Osteocyte (in vitro differentiated cells): ENCODE data around the gene ACBD7. TPM values are rescaled to one million over a fixed set of nuclear protein-coding genes. Genes with fewer than 3 reads are reported as not detected.

Source experiments
- DNase-seq: peaks from one replicate; pipeline ENCODE4 v3.0.0; 2021; ENCODE audit warnings: mixed read lengths; ENCODE audit not compliant: unreplicated experiment; ENCODE audit errors: extremely low spot score
- H3K27ac Mint-ChIP-seq: one replicate; pipeline ENCODE4 v1.8.0; 2021; ENCODE audit warnings: mild to moderate bottlenecking, mixed read lengths; ENCODE audit not compliant: unreplicated experiment
- H3K27me3 Mint-ChIP-seq: one replicate; pipeline ENCODE4 v1.8.0; 2021; ENCODE audit warnings: mixed read lengths; ENCODE audit not compliant: unreplicated experiment
- H3K36me3 Mint-ChIP-seq: one replicate; pipeline ENCODE4 v1.8.0; 2021; ENCODE audit warnings: mixed read lengths; ENCODE audit not compliant: unreplicated experiment
- H3K4me1 Mint-ChIP-seq: one replicate; pipeline ENCODE4 v1.8.0; 2021; ENCODE audit warnings: mixed read lengths; ENCODE audit not compliant: unreplicated experiment
- H3K4me3 Mint-ChIP-seq: one replicate; pipeline ENCODE4 v1.8.0; 2021; ENCODE audit warnings: mild to moderate bottlenecking, moderate library complexity, mixed read lengths; ENCODE audit not compliant: unreplicated experiment
- H3K9me3 Mint-ChIP-seq: one replicate; pipeline ENCODE4 v1.8.0; 2021; ENCODE audit warnings: mixed read lengths; ENCODE audit not compliant: unreplicated experiment
- CTCF ChIP-seq: fragments of 200-600 bp; sonication (generic); IDR thresholded peaks from 2 replicates; pipeline ENCODE4 v1.5.0; 2021; ENCODE audit warnings: antibody characterized with exemption, mild to moderate bottlenecking, moderate library complexity
- total RNA-seq: library from RNA; stranded (reverse); gene quantifications from 2 replicates; pipeline ENCODE4 v1.2.1, GENCODE V29; 2021

ACBD7 gene
- total RNA-seq, 1 donor from 2014 or later: 0.86 TPM

GRCh38 chr10:15106352-15107013, 17.9 kb upstream of the ACBD7 start:
- peak overlapping the region; percentile 72 for H3K27ac Mint-ChIP-seq
- H3K4me1 Mint-ChIP-seq: peaks cover 14% of the 10 kb centered on the region
- H3K27me3 Mint-ChIP-seq: no peaks in the 10 kb centered on the region
- H3K9me3 Mint-ChIP-seq: no peaks in the 10 kb centered on the region
- peak; percentile 91 for DNase-seq
- TF ChIP-seq CTCF: peak; percentile 96
- no peak overlapping the region for H3K4me3 Mint-ChIP-seq
- peaks cover 25% of the 10 kb centered on the region for H3K36me3 Mint-ChIP-seq

- DNase-seq: no peak
- no peak for TF ChIP-seq CTCF
- H3K36me3 Mint-ChIP-seq: peaks cover 24% of the 10 kb centered on the region
- peaks cover 19% of the 10 kb centered on the region for H3K4me1 Mint-ChIP-seq
- no peak overlapping the region for H3K4me3 Mint-ChIP-seq
- no peaks in the 10 kb centered on the region for H3K27me3 Mint-ChIP-seq
- H3K27ac Mint-ChIP-seq: no peak overlapping the region
- H3K9me3 Mint-ChIP-seq: no peaks in the 10 kb centered on the region
Measured at GRCh38 chr10:15103513-15103912, 14.9 kb upstream of the ACBD7 start.

GRCh38 chr10:15099886-15100285, 11.3 kb upstream of the ACBD7 start:
- Mint-ChIP-seq H3K27me3 (no peaks in the 10 kb centered on the region), H3K4me1 (peaks cover 18% of the 10 kb centered on the region), H3K36me3 (peaks cover 11% of the 10 kb centered on the region), H3K27ac (peak overlapping the region; percentile 23), H3K4me3 (no peak overlapping the region), H3K9me3 (no peaks in the 10 kb centered on the region)
- no peak for TF ChIP-seq CTCF
- no peak for DNase-seq

DNA sequence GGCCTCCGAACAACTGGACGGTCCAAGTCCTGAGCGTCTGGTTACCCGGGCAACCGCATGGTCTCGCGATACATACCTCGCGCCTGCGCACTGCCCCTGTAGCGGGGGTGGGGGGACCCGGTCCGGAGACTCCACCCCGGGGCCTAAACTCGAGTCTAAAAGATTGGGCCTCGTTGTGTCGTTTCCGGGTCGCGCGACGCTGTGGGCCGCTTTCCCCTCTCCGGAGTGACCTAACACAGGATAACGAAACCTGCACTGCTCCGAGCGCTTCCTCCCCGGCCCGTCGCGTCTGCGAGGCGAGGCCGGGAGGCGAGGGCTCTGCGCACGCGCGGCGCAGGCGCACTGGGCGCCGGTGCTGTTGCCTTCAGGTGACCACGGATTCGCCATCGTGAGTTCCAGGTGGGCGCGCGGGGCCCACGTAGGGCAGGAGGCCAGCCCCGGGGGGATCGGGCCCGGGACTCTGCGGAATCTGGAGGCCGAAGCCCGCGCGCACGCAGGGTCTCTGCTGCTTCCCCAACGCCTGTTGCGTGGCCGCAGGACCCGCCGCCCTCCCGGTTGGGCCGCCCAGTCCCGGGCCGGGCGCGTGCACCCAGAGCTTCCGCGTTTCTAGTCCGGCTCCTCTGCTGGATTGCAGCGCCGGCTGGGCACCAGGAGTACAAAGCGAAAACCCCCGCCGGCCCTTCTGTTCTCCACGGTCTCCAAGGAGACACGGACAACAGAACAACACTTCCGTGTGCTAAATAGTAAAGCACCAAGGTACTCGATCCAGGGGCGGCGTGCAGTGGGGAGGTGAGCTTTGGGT, 8.6 kb upstream of the ACBD7 start, which contains the start of gene RPP38:
TSS of gene RPP38 (plus strand) at position 345 of the 802 bp plus-strand sequence. CDS start 5,960 bp downstream, outside the sequence.
- no peak for TF ChIP-seq CTCF
- DNase-seq: peak; percentile 99
- Mint-ChIP-seq H3K36me3 (peaks cover 2% of the 10 kb centered on the region), H3K4me1 (peaks cover 18% of the 10 kb centered on the region), H3K27ac (peak within 1 kb of the TSS; percentile 95), H3K9me3 (no peaks in the 10 kb centered on the region), H3K27me3 (no peaks in the 10 kb centered on the region), H3K4me3 (peak within 1 kb of the TSS; percentile 90)

GRCh38 chr10:15096661-15097010, 8.1 kb upstream of the ACBD7 start:
- Mint-ChIP-seq H3K4me1 (peaks cover 18% of the 10 kb centered on the region), H3K4me3 (peak overlapping the region; percentile 90), H3K36me3 (peaks cover 5% of the 10 kb centered on the region), H3K27me3 (no peaks in the 10 kb centered on the region), H3K27ac (peak overlapping the region; percentile 95), H3K9me3 (no peaks in the 10 kb centered on the region)
- no peak for TF ChIP-seq CTCF
- peak; percentile 79 for DNase-seq
